HS-27A (cell line): ENCODE data around the gene IPMK.
A peak's percentile ranks its signal among the peaks of the same experiment; 100 is the strongest.
"Not testable (repeated sequence)": the region's sequence is repeated elsewhere in the genome, so short reads cannot be mapped to it uniquely, and the experiment has no call there.

ENCODE experiments used
- DNase-seq: peaks from one replicate; pipeline ENCODE4 v3.0.0-alpha.2; 2012; ENCODE audit warnings: low read depth, missing footprints

IPMK gene

DNA sequence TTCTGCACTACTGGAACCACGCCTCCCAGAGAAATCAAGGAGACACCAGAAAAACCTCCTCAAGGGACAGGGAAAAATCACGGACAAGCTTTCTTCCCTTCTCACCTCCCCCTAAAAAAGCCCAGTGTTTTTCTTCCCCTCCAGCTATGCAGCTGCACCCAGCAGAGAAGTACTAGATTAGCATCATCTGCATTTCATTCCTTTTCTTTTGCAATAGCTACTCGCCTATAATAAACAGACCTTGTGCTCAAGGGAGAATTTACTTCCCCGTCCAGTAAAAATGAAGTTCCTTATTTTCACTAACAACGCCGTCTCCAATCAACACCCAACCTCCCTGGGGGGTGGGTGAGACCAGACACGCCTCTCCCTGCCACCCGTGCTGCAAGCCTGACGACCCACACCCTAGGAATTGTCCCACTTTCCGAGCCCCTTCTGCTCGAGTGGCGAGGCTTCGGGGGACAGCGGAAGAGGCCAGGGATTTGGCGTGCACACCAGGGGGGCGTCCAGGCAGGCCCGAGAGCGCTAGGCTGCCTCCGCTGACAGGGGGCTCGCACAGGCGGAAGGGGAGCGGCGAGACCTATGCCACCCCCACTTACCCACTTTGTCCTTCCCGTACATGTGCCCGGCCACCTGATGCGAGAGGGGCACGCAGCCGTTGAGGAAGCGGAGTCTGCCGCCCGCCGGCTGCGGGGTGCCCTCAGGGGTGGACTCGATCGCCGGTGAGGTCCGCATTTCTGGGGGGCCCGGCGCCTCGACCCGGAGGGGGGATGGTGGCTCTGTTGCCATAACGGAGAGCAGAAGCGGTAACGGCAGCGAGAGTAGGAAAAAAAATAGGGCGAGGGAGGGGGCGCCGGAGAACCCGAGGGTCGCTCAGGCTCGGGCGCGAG is 625 bp downstream of the IPMK start:
- DNase-seq: no peak

DNA sequence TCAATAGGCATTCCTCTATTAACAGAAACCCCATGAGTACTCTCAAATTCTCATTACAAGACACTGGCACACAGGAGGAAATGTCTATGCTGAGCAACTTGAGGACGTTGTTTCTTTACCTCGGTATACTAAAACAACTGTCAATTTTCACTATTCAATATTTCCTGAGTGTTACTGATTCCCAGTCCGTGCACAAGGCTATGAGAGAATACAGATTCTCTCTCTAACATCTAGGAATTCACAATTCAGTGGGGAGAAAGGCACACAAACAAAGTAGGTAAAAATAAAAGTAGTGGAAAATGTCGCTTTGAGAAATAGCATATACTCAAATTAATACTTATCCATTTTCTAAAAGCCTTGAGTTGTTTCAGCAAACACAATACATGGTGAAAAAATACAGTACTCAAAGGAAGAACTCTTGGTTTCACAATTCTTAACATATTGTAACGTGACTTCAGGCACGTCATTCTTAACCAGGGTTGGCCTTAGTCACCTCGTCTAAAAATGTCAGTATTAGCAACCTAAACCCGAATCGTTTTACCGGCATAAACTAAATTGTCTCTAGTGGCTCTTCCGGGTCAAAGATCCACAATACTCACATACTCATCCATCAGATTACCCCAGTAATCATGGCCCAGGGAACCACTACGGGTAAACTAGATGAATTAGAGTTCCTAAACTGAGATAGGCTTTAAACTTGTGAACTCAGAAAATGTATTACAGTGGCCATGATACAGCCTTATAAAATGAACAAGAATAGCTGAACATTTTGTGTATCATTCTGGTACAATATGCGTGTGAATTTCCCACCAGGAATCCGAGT is 1.5 kb downstream of the IPMK start:
- peak; percentile 43 for DNase-seq

DNA sequence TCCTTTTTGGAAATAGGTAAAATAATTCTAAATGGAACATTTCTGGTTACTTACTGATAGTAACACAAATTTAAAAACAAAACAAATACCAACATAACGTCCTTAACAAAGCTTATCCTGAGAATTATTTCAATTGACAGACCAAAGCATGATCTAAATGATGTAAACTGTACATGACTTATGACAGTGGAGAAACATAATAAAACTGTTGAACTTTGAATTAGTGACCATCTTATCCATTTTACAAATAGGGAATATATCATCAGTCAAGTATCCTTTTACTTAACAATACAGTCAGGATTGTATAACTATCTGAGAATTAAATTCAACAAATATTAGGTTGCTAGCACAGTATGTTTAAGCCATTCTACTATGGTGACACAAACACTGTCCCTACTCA is 2.4 kb downstream of the IPMK start:
- no peak for DNase-seq

DNA sequence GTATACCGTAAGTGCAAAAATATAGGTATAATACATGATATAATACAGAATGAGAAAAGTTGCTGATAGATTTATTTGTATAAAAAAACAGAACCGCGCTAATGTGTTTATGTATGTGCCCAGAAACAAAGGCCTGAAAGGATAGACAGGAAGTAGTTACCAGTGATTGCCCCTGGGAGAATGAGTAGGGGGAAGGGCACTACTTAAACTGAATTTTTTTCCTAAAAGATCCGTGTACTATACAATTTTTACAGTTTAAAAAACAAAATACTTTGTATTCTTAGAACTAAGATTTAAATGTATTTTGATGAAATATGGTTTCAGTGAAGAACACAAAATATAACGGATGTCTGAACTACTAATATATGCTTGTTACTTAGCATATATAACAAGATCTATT is 2.9 kb downstream of the IPMK start:
- no peak for DNase-seq

DNA sequence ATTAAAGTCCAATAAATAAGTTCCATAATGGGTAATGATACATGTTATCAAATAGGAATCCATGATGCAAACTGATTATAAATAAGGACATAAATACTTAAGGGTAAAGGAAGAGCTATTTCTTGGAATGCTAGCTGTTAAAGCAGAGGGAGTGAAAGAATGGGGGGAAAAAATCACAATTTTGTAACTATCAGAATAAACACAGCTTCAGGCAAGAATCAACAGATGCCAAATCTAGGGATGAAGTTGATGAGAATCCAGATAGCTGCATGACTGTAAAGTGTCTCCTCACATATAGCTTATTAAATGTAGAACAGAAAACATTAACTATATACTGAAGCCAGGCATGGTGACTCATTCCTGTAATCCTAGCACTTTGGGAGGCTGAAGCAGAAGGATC is 4.9 kb downstream of the IPMK start:
- no peak for DNase-seq

DNA sequence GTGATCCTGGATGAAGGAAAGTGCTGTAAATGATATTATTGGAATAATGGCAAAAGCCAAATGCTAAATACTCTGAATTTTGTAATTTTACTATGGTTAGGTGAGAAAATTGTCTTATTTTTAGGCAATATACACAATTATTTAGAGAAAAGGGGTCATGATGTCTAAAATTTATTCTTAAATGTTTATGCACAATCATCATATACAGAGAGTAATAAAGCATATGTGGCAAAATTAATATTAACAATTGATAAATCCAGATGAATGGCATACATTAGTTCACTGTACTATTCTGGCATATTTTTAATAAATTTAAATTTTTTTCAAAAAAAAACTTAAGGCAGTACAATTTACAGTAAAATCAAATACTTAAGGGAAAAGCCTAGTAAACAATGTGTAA is 7.4 kb downstream of the IPMK start:
- DNase-seq: no peak

DNA sequence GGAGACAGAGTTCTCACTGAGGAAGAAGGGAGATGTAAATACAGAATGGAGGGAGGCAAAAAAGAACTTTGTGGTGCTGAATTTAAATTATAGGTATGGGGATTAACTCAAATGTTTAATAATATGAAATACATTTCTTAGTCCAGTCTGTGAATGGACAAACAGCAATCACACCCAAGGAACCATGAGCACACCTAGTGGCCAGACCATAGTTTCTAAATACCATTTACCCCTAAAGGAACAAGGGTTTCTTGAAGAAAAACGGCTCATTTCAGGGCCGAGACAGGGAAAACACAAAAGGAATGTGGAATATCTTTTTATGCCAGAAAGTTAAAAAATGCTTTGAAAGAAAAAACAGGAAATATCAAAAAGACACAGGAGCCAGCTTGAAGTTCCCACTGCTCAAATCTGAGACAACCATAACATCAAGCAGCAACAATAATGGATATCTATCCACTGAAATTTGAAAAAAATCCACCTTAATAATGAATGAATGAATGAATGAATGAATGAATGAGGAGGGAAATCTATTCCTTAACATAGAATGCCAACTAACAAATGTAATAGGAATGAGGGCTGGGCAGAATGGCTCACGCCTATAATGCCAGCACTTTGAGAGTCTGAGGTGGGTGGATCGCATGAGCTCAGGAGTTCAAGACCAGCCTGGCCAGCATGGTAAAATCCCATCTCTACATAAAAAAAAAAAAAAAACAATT is 8.6 kb downstream of the IPMK start:
- DNase-seq: no peak

DNA sequence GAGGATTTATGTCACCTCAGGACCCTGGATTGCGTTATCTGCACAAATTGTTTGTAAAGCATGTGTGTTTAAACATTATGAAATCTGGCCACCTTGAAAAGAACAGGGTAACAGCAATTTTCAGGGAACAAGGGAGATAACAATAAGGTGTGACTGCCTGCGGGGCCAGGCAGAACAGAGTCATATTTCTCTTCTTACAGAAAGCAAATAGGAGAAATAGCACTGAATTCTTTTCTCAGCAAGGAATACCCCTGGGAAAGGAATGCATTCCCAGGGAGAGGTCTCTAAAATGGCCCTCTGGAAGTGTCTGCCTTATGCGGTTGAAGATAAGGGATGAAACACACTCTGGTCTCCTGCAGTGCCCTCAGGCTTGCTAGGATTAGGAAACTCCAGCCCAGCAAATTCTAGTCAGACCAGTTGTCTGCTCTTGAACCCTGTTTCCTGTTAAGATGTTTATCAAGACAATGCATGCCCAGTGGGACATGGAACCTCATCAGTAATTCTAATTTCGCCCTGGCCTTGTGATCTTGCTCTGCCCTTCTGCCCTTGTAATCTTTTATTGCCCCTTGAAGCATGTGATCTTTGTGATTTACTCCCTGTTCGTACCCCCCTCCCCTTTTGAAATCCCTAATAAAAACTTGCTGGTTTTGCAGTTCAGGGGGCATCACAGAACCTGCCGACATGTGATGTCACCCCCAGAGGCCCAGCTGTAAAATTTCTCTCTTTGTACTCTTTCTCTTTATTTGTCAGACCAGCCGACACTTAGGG is 11.5 kb downstream of the IPMK start:
- not testable (repeated sequence) for DNase-seq

DNA sequence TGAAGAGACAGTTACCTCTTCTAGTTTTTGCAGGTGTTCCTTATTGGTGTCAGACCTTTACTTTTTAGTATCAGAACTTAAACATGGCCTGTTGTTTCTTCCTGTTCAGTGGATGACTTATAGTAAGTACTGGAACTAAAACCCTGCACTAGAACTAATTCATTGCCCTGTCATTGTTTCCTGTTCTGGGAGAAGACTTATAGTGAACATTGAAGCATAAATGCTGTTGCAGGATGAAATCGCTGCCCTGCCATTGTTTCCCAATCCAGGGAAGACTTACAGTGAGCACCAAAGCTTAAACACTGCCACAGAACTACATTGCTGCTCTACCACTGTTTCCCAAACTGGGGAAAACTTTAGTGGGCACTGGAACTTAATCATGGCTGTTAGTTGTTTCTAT is 13.1 kb downstream of the IPMK start:
- DNase-seq: no peak

DNA sequence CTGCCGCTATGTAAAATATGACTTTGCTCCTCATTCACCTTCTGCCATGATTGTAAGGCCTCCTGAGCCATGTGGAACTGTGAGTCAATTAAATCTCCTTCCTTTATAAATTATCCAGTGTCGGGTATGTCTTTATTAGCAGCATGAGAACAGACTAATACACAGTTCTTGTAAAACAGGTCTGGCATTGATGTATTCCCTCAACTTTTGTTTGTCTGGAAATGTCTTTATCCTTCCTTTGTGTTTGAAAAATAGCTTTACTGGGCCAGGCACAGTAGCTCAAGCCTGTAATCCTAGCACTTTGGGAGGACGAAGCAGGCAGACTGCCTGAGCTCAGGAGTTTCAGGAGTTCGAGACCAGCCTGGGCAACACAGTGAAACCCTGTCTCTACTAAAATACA is 14.5 kb downstream of the IPMK start:
- no peak for DNase-seq

DNA sequence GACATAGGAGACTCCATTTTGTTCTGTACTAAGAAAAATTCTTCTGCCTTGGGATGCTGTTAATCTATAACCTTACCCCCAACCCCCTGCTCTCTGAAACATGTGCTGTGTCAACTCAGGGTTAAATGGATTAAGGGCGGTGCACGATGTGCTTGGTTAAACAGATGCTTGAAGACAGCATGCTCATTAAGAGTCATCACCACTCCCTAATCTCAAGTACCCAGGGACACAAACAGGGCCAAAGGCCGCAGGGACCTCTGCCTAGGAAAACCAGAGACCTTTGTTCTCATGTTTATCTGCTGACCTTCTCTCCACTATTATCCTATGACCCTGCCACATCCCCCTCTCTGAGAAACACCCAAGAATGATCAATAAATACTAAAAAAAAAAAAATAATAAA is 23.0 kb downstream of the IPMK start:
- not testable (repeated sequence) for DNase-seq

DNA sequence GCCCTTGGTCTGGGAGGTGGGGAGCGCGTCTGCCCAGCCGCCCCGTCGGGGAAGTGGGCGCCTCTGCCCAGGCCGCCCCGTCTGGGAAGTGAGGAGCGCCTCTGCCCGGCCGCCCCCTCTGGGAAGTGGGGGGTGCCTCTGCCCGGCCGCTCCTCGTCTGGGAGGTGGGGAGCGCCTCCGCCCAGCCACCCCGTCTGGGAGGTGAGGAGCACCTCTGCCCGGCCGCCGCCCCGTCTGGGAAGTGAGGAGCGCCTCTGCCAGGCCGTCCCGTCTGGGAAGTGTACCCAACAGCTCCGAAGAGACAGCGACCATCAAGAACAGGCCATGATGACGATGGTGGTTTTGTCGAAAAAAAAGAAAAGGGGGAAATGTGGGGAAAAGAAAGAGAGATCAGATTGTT is 23.5 kb downstream of the IPMK start:
- not testable (repeated sequence) for DNase-seq

DNA sequence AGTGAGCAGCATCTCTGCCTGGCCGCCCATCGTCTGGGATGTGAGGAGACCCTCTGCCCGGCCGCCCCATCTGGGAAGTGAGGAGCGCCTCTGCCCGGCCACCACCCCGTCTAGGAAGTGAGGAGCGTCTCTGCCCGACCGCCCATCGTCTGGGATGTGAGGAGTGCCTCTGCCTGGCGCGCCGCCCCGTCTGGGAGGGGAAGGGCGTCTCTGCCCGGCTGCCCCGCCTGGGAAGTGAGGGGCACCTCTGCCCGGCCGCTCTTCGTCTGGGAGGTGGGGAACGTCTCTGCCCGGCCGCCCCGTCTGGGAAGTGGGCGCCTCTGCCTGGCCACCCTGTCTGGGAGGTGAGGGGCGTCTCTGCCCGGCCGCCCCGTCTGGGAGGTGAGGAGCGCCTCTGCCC is 23.9 kb downstream of the IPMK start:
- DNase-seq: not testable (repeated sequence)

DNA sequence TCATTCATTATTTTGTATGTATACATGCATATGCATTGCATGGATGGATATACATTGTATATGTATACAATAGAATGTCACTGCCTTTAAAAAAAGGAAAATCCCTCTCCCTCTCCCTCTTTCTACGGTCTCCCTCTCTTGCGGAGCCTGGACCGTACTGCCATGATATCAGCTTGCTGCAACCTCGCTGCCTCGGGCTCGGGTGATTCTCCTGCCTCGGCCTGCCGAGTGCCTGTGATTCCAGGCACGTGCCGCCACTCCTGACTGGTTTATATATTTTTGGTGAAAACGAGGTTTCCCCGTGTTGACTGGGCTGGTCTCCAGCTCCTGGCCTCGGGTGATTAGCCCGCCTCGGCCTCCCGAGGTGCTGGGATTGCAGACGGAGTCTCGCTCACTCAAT is 24.4 kb downstream of the IPMK start:
- DNase-seq: no peak

DNA sequence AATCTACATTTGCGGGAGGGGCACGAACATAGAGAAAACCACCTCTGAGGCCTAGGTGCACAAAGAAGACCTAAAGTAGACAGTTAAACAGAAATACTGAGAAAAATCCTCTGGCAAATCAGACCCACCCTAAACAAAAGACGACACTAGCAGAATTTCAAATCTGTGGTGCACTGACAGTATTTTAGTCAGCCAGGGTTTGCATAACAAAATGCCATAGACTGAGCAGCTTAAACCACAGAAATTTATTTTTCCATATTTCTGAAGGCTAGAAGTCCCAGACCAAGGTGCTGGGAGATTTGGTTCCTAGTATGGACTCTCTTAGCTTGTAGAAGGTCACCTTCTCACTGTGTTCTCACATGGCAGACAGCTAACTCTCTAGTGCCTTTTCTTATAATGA is 26.3 kb downstream of the IPMK start:
- no peak for DNase-seq

DNA sequence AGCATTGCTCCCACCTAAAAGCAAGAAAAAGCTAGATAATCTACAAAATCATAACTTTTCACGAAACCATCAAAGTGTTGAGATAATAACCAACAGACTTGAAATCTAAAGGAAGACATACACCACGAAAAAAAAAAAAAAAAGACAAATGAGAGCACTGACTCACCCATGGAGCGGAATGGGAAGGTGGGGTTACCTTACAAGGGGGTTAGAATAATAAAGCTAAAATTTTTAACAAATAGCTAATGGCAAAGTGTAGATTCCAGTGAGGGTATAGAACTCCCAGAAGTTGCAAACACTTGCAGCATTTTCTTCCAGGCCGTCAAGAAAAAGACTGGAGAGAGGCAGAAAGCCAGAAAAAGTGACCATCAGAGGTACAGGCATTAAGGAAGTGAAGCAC is 27.2 kb downstream of the IPMK start:
- DNase-seq: no peak

DNA sequence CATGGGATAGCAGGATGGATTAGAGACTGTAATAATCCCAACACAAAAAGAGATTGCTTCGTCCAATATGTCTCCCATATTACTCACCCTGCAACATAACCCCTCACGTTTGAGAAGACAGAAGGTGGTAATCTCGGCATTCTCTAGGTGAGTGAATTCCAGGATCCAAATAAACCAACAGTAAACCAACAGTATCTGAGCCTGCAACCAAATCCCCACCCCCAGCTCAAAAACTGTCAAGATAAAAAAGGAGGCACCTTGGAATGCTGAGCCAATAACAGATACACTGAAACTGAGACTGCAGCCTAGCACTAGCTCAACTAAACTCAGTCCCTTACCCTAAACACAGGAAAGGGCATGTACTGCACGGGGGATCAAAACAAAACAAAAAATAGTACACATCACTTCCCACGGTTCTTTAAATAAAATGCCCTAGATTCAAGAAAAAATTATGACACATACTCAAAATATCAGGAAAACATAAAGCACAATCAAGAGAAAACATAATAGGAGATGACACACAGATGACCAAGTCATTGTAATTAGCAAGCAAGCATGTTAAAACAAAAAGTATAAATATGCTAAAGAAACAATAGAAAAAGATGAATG is 28.0 kb downstream of the IPMK start:
- no peak for DNase-seq

DNA sequence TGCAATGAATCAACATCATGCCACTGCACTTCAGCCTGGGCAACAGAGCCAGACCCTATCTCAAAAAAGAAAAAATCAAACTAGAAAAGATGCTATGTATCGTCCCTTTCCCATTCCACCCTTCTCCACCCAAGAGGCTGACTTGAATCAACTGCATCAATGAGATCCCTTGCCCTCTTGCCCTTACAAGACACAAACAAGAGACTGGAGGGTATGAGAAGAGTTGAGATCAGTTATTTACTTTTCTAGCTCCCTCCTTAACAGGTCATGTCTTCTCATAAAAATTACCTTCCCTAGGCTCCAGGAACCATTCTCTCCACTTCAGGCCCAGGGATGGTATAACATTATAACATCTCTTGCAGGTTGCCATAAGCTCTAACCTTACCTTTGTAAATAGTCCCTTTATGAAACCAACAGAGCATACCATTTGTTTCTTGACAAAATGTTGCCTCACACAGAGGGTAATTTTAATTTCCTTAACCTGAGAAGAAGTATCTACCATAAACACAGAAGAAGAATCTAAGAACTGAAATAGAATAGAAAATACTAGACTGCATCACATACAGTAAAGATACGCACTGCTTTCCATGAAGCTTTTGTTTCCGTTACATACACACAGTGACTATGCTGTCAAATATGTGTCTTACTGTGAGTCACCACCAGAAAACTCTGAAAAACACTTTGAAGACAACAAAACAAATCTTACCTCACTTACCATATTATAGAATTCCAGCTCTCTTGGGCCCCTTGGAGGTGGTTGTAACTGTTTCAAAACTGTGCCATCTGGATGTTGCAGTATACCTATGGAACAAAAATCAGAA is 30.5 kb downstream of the IPMK start:
- peak; percentile 60 for DNase-seq

DNA sequence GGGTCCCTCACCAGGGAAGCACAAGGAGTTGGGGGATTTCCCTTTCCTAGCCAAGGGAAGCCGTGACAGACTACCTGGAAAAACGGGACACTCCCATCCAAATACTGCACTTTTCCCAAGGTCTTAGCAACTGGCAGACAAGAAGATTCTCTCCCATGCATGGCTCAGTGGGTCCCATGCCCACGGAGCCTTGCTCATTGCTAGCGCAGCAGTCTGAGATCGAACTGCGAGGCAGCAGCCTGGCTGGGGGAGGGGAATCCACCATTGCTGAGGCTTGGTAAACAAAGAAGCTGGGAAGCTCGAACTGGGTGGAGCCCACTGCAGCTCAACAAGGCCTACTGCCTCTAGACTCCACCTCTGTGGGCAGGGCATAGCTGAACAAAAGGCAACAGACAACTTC is 37.8 kb downstream of the IPMK start:
- DNase-seq: not testable (repeated sequence)

DNA sequence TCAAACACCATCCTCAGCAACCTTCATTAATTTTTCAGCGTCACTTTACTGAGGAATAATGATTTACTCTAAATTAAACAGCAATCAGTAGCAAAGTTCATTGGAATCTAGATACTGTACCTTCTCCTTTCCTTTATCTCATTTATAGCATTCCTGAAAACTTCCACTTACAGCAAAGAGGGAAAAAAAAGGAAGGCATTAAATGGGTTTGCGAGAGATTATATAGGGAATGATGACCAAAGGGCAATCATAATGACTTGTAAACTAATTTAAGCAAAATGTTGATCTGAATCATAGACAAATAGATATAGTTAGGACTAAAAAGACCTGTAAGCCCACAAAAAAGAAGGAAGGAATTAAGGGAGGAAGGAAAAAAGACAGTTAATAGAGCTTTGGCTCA is 42.0 kb downstream of the IPMK start:
- no peak for DNase-seq
